GM23248 (cell line): Measurements from ENCODE around the gene BBS7.

Experiments
- EZH2 ChIP-seq: fragments of 200-600 bp; sonication (generic); IDR thresholded peaks from 2 replicates; pipeline ENCODE4 v1.6.1; 2018; ENCODE audit warnings: antibody characterized with exemption, mild to moderate bottlenecking; ENCODE audit not compliant: insufficient read depth, poor library complexity, severe bottlenecking
- EZH2phosphoT487 ChIP-seq: fragments of 200-600 bp; sonication (generic); IDR thresholded peaks from 2 replicates; pipeline ENCODE4 v1.6.1; 2018; ENCODE audit warnings: antibody characterized with exemption, moderate library complexity, mild to moderate bottlenecking, low read depth; ENCODE audit not compliant: insufficient read depth

- no peak for TF ChIP-seq EZH2
- no peak for TF ChIP-seq EZH2phosphoT487
Measured at GRCh38 chr4:121789960-121790829, 80.1 kb downstream of the BBS7 start.
